Activated T-cell treated with anti-CD3 and anti-CD28 coated beads for 1 hour (primary cell): ENCODE data around the gene OR10AG1.

Source experiments
- DNase-seq: peaks from one replicate; pipeline ENCODE4 v3.0.0-alpha.2; 2020; ENCODE audit warnings: low read depth

Gene OR10AG1, protein sequence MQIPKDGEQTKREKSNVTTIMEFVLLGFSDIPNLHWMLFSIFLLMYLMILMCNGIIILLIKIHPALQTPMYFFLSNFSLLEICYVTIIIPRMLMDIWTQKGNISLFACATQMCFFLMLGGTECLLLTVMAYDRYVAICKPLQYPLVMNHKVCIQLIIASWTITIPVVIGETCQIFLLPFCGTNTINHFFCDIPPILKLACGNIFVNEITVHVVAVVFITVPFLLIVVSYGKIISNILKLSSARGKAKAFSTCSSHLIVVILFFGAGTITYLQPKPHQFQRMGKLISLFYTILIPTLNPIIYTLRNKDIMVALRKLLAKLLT

DNA sequence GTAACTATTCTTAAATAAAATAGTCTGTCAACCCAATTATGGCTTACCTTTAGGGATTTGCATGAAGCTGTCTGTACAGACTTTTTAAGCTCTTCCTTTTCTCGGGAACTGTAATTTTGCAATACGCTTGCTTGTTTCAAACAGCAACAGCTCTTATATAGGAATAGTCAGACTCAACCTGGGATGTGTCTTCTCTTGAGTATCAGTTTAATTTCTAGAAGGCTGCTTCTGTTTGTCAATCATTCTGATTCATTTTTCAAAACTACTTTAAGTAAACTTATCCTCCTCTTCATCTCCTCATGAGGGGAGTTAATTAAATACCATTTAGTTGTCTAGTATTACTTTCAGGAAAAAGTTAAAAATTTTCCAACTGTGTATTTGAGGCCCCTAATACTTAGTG, at the start of gene OR10AG1:
Gene OR10AG1 (minus strand): TSS at position 101 of the 400 bp plus-strand sequence. CDS start 38 bp downstream, at position 63.
- DNase-seq = no peak

DNA sequence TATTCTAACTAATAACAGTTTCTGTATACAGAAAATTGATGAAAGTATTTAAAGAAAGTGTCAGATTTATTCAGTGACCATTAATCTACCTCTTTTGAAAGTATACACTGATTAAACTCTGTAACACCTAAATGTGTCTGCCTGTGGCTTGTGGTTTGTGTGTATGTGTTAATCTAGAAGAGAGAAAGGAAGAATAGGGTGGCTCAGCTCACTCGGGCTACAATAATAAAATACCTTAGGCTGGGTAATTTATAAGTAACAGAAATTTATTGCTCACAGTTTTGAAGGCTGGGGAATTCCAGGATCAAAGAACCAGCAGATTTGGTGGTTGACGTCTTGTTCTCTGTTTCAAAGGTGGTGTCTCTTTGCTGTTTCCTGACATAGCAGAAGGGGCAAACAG, 44.1 kb upstream of the OR10AG1 start:
- DNase-seq = no peak

DNA sequence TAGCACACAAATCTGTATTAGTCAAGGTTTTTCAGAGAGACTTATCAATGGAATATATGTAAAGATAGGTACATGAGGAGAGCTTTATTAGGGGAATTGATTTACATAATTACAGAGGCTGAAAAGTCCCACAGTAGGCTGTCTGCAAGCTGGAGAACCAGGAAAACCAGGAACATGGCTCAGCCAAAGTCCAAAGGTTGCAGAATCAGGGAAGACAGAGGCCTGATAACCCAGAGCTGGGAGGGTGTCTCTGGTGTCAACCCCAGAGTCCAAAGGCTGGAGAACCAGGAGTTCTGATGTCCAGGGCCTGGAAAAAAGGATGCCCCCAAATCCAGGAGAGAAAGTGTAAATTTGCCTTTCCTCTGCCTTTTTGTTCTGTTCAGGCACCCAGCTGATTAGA, 41.0 kb upstream of the OR10AG1 start:
- DNase-seq = no peak

DNA sequence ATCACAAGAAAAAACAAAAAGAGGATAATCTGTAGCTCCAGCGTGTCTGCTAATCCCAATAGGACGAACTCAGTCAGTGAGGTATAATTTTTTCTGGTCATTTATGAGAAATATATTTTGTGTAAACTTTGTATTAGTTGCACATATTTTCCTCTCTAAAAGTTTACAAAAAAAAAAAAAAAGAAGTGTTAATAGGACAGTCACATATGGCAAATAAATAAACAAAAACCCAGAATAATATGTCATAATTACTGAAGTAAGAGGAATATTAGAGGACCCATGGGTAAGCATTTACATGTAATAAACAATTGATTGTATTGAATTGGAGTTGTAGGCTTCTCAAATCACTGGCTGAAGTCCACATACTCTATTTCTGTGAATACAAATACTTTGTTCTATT, 24.8 kb upstream of the OR10AG1 start, which contains the start of gene OR5F1:
Gene OR5F1 (minus strand): TSS at position 101 of the 400 bp plus-strand sequence. CDS start 0 bp downstream, at position 101.
- DNase-seq = no peak

DNA sequence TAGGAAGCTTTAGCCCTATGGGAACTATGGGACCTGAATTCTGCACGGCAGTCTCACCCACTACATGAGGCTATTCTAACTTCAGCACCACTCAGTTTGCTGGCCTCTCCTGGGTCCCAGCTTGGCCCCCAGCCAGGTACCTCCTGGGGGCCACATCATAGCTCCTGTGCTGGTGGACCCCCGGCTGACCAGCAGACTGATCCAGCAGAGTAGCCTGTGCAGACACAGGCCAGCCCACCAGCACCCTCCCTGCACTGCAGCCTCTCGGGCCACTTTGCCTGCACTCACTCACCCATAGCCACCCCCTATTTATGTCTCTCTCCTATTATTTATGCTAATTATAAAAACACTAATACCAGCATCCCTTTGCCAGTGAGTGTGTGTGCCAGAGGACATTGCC, 1.2 kb upstream of the OR10AG1 start:
- no peak for DNase-seq

DNA sequence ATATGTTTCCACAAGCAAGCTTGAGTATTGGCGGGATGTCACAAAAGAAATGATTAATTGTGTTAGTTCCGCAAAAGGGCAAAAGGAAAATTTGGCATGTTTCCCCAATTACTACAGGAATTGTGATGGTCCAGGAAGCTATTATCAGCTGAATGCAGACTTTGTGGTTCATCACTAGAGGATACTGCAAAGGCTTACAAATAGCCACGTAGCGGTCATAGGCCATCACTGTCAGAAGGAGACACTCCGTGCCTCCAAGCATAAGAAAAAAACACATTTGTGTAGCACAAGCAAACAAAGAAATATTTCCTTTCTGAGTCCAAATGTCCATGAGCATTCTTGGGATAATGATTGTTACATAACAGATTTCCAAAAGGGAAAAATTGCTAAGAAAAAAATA, 1.8 kb downstream of the OR10AG1 start:
- DNase-seq = no peak

DNA sequence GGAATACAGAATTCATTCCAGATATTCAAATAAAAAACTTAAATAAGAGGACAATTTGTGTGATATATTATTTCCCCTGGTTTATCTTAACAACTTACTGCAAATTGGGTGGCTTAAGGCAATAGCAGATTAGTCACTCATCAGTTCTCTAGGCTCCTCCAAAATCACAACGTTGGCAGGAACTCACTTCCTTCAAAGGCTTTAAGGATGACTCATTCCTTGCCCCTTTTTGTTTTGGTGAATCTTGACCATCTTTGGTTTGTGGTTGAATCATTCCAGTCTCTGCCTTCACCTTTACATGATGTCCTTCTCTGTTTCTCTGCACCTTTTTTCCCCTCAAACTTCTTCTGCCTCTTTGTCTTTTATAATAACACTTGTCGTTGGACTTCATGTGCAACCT, 3.4 kb downstream of the OR10AG1 start:
- no peak for DNase-seq

DNA sequence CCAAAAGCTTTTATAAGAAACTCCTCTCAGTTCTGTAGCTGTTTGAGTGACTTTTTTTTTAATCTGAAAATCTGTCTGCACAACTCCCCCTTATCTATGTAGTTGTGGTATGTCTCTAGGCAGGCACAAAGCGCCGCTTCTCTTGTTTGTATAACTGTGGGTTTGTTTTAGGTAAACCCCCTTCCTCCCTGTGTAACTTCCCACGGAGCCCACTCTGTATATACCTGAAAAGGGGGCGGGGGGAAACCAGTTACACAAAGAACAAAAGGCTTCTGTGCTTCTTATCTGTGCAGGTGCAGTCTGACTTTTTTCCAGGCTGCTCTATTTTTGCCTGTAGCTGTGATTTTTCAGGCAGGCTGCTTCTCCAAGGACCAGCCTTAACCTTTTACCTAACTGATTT, 13.2 kb downstream of the OR10AG1 start:
- no peak for DNase-seq

DNA sequence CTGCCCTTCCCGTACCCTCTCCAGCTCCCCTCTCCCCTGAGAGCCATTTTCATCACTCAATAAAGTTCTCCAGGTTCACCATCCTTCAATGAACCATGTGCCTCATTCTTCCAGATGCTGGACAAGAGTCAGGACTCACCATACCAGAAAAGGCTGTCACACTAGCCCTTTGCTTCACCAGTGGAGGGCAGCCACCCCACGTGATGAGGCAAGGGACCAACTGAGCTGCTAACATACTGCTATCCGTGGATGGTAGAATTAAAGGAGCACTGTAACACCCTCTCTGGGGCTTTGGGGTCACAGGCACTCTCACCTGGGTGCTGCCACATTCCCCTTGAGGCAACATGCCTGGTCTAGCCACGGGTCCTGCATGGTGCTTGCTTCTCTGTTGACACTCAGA, 20.4 kb downstream of the OR10AG1 start:
- no peak for DNase-seq

DNA sequence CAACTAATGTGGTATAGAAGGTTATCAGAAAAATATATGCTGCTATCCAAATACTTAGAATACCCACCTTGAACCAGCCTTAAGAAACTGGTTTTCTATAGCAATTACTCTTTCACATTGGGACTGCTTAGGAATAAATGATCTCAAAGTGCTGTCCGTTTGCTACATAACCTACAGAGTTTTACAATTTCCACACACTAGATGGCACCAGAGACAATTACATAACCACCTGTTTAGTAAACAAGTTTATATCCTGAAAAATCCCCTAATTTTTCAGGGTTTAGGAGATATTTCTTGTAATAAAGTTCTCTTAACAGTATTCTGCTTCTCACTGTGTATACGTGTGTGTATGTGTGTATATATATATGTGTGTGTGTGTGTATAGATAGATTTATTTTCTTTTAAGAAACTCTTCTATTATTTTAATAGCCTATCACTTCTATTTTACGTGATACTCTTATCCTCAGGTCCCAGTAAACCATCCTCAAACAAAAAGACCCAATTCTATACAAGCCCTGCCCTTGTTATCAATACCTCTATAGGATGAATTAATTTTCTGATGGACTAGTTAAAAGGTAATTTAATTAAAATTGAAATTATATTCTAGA, 26.9 kb downstream of the OR10AG1 start:
- no peak for DNase-seq

DNA sequence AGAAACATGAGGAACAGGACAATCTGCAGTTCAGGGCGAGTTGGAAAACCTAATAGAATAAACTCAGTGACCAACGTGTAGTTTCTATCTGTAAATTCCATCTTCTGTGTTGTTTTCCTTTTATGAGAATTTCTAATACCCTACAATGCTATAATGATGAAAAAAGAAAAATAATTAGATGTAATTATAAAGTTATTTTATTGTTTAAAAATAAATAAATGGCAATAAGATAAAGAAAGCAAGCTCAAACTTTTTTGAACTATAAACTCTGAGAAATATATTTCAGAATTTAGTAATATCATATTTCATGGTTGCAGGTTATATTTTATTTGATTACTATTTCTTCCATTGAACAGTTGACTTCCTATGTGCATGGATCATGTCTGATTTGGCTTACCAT, 33.4 kb downstream of the OR10AG1 start, which contains the start of gene OR5I1:
Gene OR5I1 (minus strand): TSS at position 101 of the 400 bp plus-strand sequence. CDS start 0 bp downstream, at position 101.
- no peak for DNase-seq

DNA sequence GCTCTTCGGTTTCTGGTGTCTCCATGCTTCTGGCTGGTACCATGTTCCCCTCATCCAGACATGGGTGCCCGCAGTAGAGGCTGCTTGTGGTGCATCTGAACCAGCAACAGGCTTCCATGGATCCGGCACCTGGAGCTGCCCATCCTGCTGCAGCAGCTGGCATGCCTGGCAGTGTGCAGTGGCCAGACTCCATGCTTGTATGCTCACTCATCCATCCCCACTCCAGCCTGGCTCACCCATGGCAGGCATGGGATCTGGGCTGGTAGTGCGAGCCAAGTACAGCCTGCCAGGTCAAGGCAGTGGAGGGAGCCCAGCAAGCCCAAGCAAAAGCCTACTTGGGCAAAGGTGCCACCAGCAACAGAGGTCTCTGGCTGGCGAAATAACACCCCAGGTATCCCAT, 49.2 kb downstream of the OR10AG1 start:
- no peak for DNase-seq
